DMS 273 treated with DMSO at 0.1 percent for 48 hours (cell line): ENCODE data around the gene IFT52.
"Not testable (repeated sequence)": the region's sequence is repeated elsewhere in the genome, so short reads cannot be mapped to it uniquely, and the experiment has no call there.

Experiments
- DNase-seq: peaks from one replicate; lab custom pipeline; 2025; lab: John Stamatoyannopoulos, UW

IFT52 gene

DNA sequence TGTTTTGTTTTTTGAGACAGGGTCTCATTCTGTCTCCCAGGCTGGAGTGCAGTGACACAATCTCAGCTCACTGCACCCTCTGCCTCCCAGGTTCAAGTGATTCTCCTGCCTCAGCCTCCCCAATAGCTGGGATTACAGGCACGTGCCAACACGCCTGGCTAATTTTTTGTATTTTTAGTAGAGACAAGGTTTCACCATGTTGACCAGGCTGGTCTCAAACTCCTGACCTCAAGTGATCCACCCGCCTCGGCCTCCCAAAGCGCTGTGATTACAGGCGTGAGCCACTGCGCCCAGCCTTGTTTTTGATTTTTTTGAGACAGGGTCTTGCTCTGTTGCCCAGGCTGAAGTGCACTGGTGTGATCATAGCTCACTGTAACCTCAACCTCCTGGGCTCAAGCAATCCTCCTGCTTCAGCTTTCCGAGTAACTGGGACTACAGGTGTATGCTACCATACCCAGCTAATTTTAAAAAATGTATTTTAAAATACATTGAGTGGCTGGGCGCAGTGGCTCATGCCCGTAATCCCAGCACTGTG lies 61.0 kb downstream of the IFT52 start:
- not testable (repeated sequence) for DNase-seq

DNA sequence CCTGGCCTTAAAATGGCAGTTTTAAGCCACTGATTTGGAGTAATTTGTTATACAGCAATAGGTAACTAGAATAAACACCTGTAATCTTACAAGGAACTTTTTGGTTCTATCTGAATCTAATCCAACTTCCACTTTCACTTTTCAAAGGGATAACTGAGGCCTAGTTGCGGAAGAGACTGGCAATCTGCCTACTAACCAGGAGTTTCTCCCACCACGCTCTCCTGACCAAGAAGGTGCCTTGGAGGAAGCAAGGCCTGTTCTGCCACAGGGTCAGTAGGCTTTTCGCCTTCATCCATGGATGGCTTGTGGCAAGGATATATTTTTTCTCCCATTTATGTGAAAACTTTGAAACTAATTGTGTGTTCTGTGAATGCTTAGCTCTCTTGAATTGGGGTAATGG lies 63.2 kb downstream of the IFT52 start:
- DNase-seq: no peak

DNA sequence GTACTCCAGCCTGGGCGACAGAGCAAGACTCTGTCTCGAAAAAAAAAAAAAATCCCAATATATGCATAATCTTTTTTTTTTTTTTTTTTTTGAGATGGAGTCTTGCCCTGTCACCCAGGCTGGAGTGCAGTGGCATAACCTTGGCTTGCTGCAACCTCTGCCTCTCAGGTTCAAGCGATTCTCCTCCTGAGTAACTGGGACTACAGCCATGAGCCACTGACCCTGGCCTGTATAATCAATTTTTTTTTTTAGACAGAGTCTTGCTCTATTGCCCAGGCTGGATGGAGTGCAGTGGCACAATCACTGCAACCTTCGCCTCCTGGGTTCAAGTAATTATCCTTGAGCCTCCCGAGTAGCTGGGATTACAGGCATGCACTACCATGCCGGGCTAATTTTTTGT lies 64.4 kb downstream of the IFT52 start:
- not testable (repeated sequence) for DNase-seq

DNA sequence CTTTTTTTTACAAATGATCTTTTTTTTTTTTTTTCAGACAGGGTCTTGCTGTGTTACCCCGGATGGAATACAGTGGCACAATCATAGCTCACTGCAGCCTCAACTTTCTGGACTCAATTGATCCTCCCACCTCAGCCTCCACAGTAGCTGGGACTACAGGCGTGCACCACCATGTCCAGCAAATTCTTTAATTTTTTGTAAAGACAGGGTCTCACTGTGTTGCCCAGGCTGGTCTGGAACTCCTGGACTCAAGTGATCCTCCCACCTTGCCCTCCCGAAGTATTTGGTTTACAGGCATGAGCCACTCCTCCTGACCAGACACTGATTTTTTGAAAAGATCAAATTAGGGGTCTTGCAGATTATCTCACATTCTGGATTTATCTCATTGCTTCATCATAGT lies 65.2 kb downstream of the IFT52 start:
- DNase-seq: no peak

DNA sequence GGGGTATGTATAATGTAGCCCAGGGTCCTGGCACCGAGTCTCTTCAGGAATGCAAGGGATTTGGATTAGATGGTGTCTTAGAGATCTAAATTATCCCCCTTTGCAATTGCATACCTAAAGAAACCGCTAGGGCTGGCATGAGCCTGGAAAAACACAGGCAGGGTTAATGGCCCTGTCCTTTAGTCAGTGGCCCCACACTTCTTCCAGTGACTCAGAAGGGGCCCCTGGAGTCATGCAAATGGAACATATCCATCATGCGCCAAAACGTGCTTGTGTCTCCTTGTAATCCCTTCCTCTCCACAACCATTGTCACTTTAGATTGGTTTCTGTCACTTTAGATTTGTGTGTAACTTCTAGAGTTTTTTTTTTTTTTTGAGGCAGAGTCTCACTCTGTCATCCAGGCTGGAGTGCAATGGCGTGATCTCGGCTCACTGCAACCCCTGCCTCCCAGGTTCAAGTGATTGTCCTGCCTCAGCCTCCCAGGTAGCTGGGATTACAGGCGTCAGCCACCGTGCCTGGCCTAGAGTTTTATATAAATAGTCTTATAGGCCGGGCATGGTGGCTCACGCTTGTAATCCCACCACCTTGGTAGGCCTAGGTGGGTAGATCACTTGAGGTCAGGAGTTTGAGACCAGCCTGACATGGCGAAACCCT lies 67.5 kb downstream of the IFT52 start:
- no peak for DNase-seq

DNA sequence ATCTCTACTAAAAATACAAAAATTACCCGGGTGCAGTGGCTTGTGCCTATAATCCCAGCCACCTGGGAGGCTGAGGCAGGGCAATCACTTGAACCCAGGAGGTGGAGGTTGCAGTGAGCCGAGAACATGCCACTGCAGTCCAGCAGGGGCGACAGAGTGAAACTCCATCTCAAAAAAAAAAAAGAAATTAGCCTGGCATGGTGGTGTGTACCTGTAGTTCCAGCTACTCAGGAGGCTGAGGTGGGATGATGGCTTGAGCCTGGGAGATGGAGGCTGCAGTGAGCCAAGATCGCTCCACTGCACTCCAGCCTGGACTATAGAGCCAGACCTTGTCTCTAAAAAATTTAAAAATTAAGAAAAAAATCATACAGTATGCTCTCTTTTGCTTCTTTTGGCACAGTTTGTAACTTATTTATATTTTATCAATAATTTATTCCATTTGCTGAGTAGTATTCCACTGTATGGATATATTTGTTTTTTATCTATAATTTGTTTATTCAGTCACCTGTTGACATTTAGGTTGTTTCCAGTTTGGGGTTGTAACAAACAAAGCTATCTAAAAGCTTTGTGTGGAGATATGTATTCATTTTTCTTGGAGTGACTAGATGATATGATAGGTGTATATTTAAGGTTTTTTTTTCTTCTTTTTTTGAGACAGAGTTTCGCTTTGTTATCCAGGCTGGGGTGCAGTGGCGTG lies 68.1 kb downstream of the IFT52 start:
- no peak for DNase-seq

DNA sequence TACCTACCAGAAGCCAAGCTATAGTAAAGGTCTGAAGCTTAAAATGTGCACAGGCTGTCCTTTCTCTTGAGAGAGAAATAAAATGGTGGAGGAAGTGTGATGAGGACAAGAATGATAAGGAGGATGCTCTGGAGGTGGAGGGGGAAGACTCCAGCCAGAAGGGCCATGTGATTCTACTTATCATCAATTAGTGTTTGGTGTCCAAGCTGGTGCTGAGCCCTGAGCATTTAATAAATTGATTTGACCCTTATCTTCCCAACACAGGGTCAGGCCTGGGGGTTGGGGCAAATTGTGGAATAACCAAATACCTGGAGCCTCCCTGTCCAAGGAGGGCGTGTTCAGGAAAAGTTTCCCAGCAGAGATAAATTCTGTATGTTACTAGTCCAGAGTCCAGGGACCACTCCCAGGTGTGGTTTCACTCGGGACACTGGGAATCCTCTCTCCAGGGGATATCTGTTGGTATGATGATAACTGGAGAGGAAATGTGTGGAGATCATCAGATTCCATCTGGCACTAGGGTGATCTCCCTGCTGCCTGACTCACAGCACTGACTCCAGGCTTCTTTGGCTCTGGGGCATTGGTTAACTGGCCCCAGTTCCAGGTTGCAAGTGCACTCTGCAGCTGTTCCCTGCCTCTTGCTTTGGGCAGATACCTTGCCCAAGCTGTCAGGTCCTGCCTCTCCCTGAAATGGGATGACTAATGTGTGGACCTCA lies 72.4 kb downstream of the IFT52 start:
- peak; percentile 14 for DNase-seq

DNA sequence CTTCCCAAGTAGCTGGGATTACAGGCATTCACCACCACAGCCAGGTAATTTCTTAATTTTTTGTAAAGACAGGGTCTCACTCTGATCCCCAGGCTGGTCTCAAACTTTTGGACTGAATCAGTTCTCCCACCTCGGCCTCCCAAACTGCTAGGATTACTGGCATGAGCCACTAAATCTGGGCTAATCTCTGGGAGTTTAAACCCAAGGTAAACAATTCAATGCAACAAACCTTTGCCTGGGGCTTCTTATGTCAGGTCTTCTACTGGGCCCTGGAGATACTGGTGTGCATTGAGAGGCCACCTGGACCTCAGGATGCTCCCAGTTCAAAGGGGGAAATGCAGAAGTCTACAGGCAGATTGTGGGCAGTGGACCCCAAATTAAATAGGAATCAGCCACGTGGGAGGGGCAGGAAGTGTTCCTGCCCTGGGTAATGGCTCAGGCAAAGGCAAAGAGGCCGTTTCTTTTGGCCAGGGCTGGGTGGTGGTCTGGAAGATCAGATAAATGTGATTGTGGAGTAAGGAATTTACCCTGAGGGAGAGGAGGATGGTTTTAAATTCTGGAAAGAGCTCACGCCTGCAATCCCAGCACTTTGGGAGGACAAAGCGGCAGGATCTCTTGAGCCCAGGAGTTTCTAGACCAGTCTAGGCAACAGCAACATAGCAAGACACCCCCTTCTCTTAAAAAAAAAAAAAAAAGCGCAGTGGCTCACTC lies 74.9 kb downstream of the IFT52 start:
- no peak for DNase-seq

DNA sequence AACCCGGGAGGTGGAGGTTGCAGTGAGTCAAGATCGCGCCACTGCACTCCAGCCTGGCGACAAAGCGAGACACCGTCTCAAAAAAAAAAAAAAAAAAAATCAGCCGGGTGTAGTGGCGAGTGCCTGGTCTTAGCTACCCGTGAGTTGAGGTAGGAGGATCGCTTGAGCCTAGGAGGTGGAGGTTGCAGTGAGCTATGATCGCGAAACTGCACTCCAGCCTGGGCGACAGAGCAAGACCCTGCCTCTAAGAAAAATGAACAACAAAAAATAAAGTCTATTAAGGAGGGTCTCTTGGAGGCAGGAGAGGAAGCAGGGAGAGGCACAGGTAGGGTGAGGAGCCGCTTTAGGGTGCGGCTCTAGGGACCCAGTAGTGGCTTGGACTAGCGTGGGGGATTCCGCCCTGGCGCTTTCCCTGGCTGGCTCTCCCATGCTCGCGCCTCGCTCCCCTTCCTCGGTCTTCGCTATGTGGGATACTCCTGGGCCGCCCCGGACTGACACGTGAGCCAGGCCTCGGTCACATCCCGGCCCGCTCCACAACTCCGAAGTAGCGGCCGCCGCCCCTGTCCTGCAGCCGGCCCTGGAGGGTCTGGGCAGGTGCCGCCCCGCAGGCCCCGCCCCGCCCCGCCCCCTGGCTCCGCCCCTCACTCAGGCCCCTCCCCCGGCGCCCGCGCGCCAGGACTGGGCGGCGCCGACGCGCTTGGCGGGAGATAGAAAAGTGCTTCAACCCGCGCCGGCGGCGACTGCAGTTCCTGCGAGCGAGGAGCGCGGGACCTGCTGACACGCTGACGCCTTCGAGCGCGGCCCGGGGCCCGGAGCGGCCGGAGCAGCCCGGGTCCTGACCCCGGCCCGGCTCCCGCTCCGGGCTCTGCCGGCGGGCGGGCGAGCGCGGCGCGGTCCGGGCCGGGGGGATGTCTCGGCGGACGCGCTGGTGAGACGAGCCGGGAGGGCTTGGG lies 75.9 kb downstream of the IFT52 start, which contains the start of gene MYBL2:
Gene MYBL2, plus strand, starts transcription at position 739 of the 953 bp plus-strand sequence. Its CDS starts 170 bp downstream, at position 909.
- DNase-seq: peak; percentile 14

DNA sequence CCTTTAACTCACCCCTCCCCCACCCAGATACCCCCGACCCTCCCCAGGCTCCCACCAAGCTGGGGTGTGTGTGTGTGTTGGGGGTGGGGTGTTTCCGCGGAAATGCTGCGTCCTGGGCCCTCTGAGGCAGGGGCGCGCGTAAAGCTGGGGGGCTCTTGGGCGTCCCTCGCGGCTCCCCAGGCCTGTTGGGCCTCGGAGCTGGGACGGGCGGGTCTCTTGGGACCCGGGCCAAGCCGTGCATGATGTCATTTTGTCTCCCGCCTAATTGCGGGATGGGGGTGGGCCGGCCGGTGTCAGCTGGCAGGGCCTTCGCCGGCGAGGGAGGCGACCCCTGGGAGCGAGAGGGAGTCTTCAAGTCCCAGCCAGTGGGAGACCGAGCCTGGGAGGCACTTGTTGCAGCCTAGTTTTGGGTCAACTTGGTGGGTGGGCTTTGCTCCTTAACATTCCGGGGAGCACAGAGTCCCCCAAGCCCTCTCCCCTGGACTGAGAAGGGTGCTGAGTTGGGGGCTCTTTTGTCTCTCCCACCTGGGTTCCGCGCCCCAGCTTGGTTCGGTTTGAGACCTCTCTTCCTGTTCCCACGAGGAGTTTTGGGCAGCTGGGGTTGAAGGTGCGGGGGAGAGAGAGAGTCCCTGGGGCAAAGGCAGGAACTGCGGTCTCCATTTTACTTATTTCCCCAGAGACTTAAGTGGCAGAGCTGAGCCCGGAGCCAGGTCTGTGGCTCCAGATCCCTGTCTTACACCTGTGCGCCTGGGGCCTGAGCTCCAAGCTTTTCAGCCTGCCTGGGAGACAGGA lies 76.8 kb downstream of the IFT52 start:
- no peak for DNase-seq

DNA sequence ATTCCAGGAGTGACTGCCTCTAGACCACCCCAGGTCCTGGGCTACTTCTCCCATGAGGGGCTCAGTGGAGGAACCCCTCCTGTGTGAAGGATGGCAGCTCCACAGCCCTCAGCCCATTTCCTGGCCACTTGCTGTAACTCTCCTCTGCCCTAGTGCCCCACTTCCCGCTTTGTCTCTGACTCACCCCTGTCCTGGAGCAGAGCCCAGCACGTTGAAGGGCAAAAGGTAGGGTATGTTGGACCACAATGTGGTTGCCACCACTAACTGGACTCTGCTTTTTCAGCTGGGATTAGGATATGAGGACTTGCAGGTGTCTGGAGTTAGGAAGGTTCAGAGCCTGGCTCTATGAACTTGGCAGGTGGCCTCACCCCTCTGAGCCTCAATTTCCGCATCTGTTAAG lies 78.6 kb downstream of the IFT52 start:
- no peak for DNase-seq

DNA sequence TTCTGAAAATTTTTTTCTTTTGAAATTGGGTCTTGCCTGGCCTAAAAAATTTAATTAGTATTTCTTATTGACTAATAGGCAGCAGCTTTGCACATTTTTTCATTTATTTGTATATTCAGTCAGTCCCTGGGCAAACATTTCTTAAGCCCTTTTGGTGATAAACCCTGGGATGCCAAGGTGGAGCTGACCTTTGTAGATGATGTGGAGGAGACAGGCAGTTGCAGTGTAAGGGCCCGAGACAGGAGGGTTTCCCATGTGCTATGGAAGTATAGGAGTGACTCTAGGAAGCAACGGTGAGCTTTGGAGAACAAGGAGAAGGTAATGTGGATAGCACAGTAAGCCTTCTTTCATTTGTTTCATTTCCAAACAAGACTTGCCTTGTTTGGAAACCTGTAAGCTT lies 79.7 kb downstream of the IFT52 start:
- no peak for DNase-seq

DNA sequence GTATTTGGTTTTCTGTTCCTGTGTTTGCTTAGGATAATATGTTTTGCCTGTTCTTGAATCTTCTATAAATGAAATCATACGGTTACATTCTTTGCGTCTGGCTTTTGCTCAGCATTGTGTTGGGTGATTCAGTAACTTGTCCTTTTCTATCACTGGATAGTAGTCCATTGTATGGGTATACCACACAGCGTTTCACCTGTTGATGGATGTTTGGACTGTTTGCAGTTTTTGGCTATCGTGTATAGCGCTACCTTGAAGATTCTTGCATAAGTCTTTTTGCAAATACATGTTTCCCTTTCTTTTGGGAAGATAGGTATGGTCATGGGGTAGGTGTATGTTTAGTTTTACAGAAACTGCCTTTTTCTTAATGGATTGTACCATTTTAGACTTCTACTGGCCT lies 85.6 kb downstream of the IFT52 start:
- no peak for DNase-seq

DNA sequence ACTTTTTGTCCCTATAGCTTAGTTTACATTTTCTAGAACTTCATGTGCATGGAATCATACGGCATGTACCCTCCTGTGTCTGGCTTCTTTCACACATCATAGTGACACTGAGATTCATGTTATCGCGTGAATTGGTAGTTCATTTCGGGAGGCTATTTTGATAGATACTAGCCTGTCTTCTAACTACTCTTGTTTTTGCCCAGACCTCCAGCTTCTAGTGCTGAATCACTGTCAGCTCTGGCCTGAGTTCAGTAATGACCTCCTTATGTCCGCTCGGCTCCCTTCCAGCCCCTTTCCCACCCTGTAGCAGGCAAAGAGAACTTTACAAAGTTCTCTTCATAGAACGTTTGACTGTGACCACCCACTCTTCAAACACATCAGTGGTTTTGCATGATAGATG lies 90.2 kb downstream of the IFT52 start:
- no peak for DNase-seq

DNA sequence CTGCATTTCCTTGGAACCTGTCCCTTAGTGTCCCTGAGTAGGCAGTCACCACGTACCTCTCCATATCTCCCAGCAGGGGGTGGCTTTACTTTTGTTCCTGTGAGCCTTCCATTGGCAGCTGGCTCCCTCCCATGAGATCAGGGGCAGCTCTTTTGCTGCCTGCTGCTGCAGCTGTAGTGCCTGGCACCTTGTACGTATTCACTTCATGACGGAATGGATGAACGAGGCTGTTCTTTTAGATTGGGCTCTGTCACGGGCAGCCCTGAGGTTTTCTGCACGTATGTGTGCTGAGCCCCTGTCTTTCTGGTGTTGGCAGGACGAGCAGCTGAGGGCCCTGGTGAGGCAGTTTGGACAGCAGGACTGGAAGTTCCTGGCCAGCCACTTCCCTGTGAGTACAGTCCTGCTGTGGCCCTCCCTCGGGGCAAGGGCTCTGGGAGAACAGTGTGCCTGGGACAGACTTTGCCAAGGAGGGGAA lies 90.8 kb downstream of the IFT52 start:
- peak; percentile 64 for DNase-seq

DNA sequence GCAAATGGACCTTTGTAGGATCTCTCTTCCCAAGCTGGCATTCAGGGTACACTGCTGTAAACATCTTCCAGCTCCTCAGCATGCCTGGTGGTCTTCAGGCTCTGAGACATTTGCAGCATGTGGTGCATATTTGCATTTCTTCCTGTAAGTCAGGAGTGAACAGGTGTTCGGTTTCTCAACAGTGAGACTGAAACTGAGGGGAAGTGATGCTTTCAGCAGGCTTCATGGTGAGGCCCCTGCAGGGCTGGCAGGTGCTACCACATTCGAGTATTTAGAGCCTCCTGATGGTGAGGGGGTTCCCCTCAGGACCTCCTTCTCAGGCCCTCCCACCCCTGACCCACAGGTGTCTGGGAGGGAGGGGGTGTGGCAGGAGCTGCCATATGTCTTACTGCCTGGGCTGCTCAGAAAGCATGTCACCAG lies 91.3 kb downstream of the IFT52 start:
- peak; percentile 39 for DNase-seq

DNA sequence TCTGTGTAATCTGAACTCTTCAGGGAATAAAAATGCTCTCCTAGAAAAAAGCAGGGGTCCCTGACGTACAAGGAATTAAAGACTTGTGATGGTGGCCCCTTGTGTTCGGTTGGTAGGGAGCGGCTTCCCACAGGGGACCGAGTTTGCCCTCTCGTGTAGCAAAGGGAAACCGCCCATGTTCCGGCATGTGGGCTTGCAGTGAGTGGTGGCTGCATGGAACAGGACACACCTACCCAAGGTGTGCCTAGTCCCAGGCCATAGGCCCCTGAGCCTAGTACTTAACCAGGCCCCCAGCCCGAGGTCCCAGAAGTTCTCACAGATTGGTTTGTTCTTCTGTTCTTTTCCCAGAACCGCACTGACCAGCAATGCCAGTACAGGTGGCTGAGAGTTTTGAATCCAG lies 91.7 kb downstream of the IFT52 start:
- DNase-seq: no peak

DNA sequence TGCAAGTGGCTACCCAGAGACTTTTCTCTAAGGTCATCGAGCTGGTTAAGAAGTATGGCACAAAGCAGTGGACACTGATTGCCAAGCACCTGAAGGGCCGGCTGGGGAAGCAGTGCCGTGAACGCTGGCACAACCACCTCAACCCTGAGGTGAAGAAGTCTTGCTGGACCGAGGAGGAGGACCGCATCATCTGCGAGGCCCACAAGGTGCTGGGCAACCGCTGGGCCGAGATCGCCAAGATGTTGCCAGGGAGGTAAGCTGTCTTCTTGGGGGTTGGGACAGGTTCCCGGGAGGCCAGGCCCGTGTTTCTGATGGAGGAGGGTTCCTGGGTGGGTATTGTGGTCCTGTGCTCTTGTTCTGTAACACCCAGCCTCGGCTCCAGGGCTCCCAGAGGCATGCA lies 96.1 kb downstream of the IFT52 start:
- no peak for DNase-seq

DNA sequence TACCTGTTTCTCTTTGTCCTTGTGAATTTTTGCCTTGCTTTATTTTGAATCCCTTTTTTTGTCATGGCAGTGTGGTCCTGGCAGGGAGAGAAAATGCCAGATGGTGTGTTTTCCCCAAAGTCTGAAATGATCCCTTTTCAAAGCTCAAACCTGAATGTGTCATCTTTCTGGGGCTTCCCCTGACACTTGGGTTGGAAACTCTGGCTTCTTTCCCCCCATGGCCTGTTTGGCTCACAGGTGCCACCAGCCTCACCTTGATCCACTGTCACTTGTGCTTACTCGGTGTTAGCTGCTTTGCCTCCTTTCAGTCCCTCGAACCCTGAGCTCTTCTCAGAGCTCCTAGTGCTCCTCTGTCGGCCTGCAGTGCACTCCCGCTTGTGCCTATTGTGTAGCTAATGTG lies 98.4 kb downstream of the IFT52 start:
- DNase-seq: no peak

DNA sequence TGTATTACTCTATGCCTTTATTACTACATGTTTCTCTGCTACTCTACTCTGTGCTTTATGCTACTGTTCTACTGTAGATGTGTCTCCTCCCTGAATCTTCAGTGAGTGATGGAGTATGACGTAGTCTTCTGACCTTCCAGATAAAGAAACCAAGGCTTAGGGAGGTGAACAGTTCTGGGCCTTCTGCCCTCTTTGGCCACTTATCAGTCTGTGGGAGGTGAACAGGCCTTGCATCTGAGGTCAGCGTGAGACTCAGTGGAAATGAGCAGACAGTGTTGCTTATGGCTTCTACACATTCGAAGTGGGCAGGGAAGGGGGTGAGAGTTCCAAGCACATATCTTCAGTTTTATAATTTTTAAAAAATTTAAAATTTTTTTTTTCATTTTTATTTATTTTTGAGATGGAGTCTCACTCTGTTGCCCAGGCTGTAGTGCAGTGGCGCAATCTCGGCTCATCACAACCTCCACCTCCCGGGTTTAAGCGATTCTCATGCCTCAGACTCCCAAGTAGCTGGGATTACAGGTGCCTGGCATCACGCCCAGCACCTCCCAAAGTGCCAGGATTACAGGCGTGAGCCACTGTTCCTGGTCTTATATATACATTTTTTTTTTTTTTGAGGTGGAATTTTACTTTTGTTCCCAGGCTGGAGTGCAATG lies 100.3 kb downstream of the IFT52 start:
- no peak for DNase-seq
